OCI-LY1 (cell line): Measurements from ENCODE around the gene AQP5.

Experiments
- H2AFZ ChIP-seq: fragments of 200-600 bp; sonication (generic), shearing (Covaris generic); 2 replicates; pipeline ENCODE4 v1.6.0; 2014; ENCODE audit warnings: antibody characterized with exemption, mild to moderate bottlenecking, low read length
- H3F3A ChIP-seq: fragments of 200-600 bp; sonication (generic), shearing (Covaris generic); 2 replicates; pipeline ENCODE4 v1.6.0; 2014; ENCODE audit warnings: mild to moderate bottlenecking, antibody characterized with exemption, low read length, moderate library complexity; ENCODE audit not compliant: insufficient read depth
- H3K27ac ChIP-seq: fragments of 200-600 bp; sonication (generic); 2 replicates; pipeline ENCODE4 v1.5.1; 2014; ENCODE audit warnings: low read length, mixed run types, mild to moderate bottlenecking, low read depth; ENCODE audit not compliant: poor library complexity, severe bottlenecking
- H3K27me3 ChIP-seq: fragments of 200-600 bp; sonication (generic); 2 replicates; pipeline ENCODE4 v1.6.0; 2014; ENCODE audit warnings: antibody characterized with exemption, mild to moderate bottlenecking, low read length, moderate library complexity; ENCODE audit not compliant: insufficient read depth
- H3K36me3 ChIP-seq: fragments of 200-600 bp; sonication (generic); 2 replicates; pipeline ENCODE4 v1.6.1; 2014; ENCODE audit warnings: mild to moderate bottlenecking, antibody characterized with exemption, low read length, moderate library complexity, mixed read lengths; ENCODE audit not compliant: insufficient read depth
- H3K4me1 ChIP-seq: fragments of 200-600 bp; sonication (generic); 2 replicates; pipeline ENCODE4 v1.5.1; 2014; ENCODE audit warnings: mild to moderate bottlenecking, low read length, moderate library complexity; ENCODE audit not compliant: insufficient read depth, severe bottlenecking
- H3K4me2 ChIP-seq: fragments of 200-600 bp; sonication (generic), shearing (Covaris generic); 2 replicates; pipeline ENCODE4 v1.6.1; 2014; ENCODE audit warnings: low read length
- H3K4me3 ChIP-seq: fragments of 200-600 bp; sonication (generic); 2 replicates; pipeline ENCODE4 v1.5.1; 2014; ENCODE audit warnings: low read length, low read depth, mild to moderate bottlenecking, mixed read lengths; ENCODE audit not compliant: poor library complexity, severe bottlenecking
- H3K79me2 ChIP-seq: fragments of 200-600 bp; shearing (Covaris generic); 2 replicates; pipeline ENCODE4 v1.6.1; 2016; ENCODE audit warnings: mixed run types, low read length, mixed read lengths; ENCODE audit not compliant: insufficient read depth
- H3K9ac ChIP-seq: fragments of 200-600 bp; sonication (generic), shearing (Covaris generic); 2 replicates; pipeline ENCODE4 v1.6.1; 2014; ENCODE audit warnings: mild to moderate bottlenecking, low read length, mixed read lengths
- H3K9me2 ChIP-seq: fragments of 200-600 bp; sonication (generic), shearing (Covaris generic); 2 replicates; pipeline ENCODE4 v1.6.1; 2014; ENCODE audit warnings: low read depth, mild to moderate bottlenecking, low read length, mixed read lengths
- H3K9me3 ChIP-seq: fragments of 200-600 bp; shearing (Covaris generic); 2 replicates; pipeline ENCODE4 v1.6.1; 2014; ENCODE audit warnings: low read length, mixed read lengths
- H4K20me1 ChIP-seq: fragments of 200-600 bp; sonication (generic), shearing (Covaris generic); 2 replicates; pipeline ENCODE4 v1.6.0; 2016; ENCODE audit warnings: mild to moderate bottlenecking, low read length; ENCODE audit not compliant: insufficient read depth
- EZH2 ChIP-seq: fragments of 200-600 bp; sonication (generic), shearing (Covaris generic); IDR thresholded peaks from 2 replicates; pipeline ENCODE4 v1.8.0; 2017; ENCODE audit warnings: borderline replicate concordance, mixed run types, mild to moderate bottlenecking, antibody characterized with exemption, low read length, moderate library complexity, mixed read lengths
- TF ChIP-seq, protein P1 (sequence below): fragments of 200-600 bp; sonication (generic), shearing (Covaris generic); IDR thresholded peaks from 2 replicates; pipeline ENCODE4 v1.5.1; 2017; ENCODE audit warnings: mild to moderate bottlenecking, antibody characterized with exemption, low read length, moderate library complexity, mixed read lengths

The AQP5 gene

GRCh38 chr12:49957570-49957967 lies 4.1 kb upstream of the AQP5 start:
- Histone ChIP-seq H3K9me3 (no peaks in the 10 kb centered on the region), H3K36me3 (no peaks in the 10 kb centered on the region), H3K79me2 (no peaks in the 10 kb centered on the region), H3K9ac (no peak overlapping the region), H3K27me3 (peaks cover 14% of the 10 kb centered on the region), H4K20me1 (no peaks in the 10 kb centered on the region), H3K4me3 (no peak overlapping the region), H3K4me2 (no peak overlapping the region), H3F3A (no peaks in the 10 kb centered on the region), H3K4me1 (no peaks in the 10 kb centered on the region), H2AFZ (no peak overlapping the region), H3K9me2 (no peaks in the 10 kb centered on the region), H3K27ac (no peak overlapping the region)
- TF ChIP-seq EZH2: no peak
- TF ChIP-seq, protein P1, sequence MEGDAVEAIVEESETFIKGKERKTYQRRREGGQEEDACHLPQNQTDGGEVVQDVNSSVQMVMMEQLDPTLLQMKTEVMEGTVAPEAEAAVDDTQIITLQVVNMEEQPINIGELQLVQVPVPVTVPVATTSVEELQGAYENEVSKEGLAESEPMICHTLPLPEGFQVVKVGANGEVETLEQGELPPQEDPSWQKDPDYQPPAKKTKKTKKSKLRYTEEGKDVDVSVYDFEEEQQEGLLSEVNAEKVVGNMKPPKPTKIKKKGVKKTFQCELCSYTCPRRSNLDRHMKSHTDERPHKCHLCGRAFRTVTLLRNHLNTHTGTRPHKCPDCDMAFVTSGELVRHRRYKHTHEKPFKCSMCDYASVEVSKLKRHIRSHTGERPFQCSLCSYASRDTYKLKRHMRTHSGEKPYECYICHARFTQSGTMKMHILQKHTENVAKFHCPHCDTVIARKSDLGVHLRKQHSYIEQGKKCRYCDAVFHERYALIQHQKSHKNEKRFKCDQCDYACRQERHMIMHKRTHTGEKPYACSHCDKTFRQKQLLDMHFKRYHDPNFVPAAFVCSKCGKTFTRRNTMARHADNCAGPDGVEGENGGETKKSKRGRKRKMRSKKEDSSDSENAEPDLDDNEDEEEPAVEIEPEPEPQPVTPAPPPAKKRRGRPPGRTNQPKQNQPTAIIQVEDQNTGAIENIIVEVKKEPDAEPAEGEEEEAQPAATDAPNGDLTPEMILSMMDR: no peak

GRCh38 chr12:49959685-49960473 lies 1.8 kb upstream of the AQP5 start:
- H3F3A ChIP-seq: no peaks in the 10 kb centered on the region
- H3K4me3 ChIP-seq: no peak overlapping the region
- no peaks in the 10 kb centered on the region for H3K79me2 ChIP-seq
- H3K27ac ChIP-seq: no peak overlapping the region
- H3K4me1 ChIP-seq: no peaks in the 10 kb centered on the region
- no peak for TF ChIP-seq EZH2
- TF ChIP-seq, protein P1: no peak
- no peaks in the 10 kb centered on the region for H3K9me2 ChIP-seq
- no peaks in the 10 kb centered on the region for H3K9me3 ChIP-seq
- no peaks in the 10 kb centered on the region for H4K20me1 ChIP-seq
- H3K9ac ChIP-seq: no peak overlapping the region
- H3K27me3 ChIP-seq: peaks cover 10% of the 10 kb centered on the region; the same call in 1 of the 2 replicates
- H2AFZ ChIP-seq: no peak overlapping the region
- no peak overlapping the region for H3K4me2 ChIP-seq
- no peaks in the 10 kb centered on the region for H3K36me3 ChIP-seq

- Histone ChIP-seq H3K4me2 (no peak overlapping the region), H3K9ac (no peak overlapping the region), H3K27me3 (peaks cover 10% of the 10 kb centered on the region; the same call in 1 of the 2 replicates), H3K79me2 (no peaks in the 10 kb centered on the region), H4K20me1 (no peaks in the 10 kb centered on the region), H3K4me3 (no peak overlapping the region), H2AFZ (no peak overlapping the region), H3F3A (no peaks in the 10 kb centered on the region), H3K27ac (no peak overlapping the region), H3K9me3 (no peaks in the 10 kb centered on the region), H3K4me1 (no peaks in the 10 kb centered on the region), H3K9me2 (no peaks in the 10 kb centered on the region), H3K36me3 (no peaks in the 10 kb centered on the region)
- TF ChIP-seq EZH2: no peak
- TF ChIP-seq, protein P1: no peak
These were observed 1.1 kb upstream of the AQP5 start for GRCh38 chr12:49960474-49961110.
